ENCODE results near the gene KCNK17.

The KCNK17 gene

DNA sequence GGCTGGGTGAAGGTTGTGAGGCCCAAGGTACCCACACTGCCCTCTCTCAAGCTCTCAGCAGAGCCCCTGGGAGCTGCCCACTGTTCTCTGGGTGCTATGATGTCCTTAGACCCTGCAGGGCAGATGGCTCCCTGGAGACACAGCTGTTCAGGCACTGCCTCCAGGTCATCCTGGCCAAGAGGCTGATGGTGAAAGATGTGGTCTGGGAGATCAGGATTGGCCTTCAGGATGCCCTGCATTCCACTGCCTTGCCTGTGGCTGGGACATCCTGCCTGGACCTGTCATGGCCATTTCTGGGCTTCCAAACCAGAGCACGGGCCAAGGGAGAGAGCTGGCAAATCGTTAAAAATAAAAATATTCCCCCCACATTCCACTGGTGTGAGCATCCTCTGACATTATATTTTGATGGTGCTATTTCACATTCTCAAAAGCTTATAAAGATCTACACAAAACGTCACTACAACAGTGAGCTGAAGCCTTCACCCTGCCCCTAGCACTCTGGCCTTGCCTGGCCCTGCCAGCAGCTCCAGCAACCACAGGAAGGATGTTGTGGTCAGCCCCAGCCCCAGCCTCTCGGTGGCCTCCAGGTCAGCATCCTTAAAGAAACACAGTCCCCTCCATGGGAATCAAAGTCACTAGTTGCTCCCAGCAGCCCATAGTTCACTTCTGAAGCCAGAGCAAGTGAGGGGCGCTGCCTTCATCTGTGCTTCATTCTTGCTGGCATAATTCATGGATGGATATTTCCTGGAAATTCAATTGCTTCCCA is 21.7 kb upstream of the KCNK17 start:
- DNase-seq = peak in 1 of 5 experiments; percentile 45

DNA sequence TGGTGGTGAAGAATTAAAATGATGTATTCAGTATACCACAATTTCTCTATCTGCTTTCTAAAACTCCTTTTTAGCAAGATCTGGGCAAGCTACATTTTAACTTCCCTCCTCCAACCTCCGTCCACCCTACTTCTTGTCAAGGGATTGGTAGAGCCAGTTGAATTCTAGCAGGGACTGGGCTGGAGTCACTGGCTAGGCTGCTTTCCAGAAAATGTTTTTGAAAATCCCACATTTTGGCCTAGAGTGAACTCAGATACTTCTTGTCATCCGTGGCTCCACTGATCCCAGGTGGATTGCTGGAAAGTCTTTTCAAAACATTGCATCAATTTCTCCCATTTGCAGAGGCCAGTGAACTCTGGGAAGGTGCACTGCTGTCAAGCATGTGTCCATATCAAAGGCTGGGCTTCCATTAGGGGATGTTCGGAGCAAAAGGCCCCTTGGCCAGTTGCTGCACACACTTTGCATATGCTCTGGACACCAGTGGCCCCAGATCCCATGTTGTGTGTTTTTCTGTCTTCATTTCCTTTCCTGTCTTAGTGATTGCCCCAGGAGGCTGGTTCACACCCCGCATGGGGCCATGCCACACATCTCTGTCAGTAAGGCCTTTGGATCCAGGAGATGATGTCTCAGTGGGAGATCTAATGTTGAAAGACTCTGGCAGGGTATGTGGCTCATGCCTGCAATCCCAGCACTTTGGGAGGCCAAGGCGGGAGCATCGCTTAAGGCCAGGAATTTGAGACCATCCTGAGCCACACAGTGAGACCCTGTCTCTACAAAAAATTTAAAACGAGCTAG is 19.6 kb upstream of the KCNK17 start:
- DNase-seq = no peak

DNA sequence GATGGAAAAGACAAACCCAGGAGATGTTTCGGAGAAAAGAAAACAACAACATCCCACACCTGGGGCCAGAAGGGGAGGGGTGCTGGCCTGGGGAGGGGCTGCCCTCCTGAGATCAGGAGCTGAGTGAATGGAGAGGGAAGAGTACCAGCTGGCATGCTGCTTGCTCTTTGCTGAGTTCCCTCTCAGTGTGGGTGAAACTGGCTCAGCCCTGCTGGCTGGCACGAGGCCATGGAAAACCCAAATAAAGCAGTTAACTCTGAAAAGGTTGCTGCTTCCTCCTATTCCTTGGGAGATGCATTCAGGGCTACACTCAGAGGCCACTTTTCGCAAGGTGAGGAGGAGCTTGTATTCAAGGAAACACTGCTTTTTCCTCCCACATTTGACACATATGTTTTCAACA is 16.3 kb upstream of the KCNK17 start:
- no peak for DNase-seq

DNA sequence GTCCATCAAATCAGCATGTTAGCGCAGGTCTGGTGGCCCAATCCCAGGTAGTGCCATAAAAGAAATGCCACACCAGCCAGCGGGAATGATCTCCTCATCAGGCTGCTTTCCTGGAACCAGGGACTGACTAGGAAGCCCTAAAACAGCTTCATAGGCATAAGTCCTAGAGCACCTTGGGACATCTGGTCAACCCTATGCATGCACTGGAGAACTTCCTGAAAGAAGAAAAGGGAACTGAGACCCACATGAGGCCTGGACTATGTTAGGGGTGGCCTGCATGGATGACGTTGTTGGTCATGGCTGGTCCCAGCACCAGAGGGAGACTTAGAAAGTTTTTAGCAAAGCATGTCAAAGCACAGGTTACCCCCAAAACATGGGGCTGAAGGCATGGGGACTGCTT is 15.8 kb upstream of the KCNK17 start:
- DNase-seq = no peak

DNA sequence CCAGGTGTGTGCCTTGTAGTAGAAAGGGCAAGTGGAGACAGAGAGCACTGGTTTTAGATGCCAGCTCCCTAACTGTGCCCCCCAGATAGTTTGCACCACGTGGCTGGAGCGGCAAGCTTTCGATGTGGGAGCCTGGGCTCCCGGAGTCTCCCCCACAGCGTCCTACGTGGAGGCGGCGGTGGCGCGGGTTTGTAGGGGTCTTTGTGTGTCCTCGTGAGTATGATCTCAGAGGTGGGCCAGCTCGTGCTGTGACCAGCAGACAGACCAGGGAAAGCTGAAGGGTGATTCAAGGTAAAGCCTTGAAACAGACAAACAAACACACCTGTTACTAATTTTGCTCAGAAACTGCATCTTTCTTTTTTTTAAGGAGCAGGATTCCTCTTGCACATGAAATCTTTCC is 13.8 kb upstream of the KCNK17 start:
- DNase-seq = no peak

DNA sequence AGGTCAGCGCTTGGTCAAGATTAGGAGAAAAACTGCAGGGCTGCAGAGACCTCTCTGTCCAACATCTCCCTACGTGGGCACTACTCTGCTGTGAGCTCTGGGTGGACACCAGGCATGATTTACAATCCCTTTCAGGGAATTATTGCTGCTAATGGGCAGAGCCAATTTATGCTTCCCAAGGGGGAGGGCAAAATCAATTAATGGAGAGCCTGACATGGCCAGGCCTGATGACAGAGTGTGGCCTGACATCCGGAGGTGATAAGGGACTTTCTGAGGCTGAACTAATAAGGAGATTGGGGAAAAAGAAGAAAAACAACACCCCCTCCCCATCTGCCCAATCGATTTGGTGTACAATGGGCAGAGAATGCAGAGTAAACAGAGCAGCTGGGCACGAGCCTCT is 13.3 kb upstream of the KCNK17 start:
- no peak for DNase-seq

DNA sequence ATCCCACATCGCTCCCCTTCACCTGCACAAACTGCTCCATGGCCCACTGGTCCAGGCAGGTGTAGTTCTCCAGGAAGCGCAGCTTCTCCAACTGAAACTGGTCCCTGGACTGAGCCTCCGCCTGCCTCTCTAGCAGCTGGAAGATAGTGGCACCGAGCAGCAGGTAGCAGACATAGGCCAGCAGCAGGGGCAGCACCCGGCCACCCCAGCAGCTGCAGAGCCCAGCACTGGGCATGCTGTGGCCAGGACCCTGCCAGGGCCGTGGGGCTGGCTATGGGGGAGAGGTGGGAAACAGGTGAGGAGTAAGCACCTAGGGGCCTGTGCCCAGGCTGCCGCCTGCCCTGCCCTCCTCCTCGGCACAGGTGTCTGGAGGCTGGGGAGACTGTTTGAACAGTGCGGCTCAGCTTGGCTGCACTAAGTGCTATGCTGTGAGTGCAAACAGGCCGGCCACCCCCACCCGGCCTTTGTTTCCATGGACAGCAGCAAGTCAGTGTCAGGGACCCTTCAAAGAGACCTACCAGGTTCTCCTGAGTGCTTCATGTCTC is 8.2 kb upstream of the KCNK17 start, which contains the start of gene KCNK16:
TSS of gene KCNK16 (minus strand) at position 397 of the 545 bp plus-strand sequence. CDS start at position 235, 162 bp downstream.
- no peak for DNase-seq

DNA sequence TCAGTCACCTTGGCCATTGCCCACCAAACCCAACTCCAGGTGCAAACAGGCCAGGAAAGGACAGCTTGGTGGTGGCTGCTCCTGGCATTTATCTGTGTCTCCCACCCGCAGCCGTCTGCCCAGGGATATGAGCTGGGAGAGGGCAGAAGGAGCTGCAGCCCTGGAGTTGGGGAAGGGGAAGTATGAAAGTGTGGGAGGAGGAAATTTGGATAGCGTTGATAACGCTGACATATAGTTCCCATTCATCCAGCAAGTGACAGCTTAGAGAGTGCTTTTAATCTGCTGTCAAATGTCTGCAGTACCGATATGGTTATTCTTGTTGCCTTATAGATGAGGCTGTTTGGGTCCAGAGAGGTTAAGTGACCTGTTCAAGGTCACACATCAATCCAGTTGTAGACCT is 7.5 kb upstream of the KCNK17 start:
- DNase-seq = no peak

DNA sequence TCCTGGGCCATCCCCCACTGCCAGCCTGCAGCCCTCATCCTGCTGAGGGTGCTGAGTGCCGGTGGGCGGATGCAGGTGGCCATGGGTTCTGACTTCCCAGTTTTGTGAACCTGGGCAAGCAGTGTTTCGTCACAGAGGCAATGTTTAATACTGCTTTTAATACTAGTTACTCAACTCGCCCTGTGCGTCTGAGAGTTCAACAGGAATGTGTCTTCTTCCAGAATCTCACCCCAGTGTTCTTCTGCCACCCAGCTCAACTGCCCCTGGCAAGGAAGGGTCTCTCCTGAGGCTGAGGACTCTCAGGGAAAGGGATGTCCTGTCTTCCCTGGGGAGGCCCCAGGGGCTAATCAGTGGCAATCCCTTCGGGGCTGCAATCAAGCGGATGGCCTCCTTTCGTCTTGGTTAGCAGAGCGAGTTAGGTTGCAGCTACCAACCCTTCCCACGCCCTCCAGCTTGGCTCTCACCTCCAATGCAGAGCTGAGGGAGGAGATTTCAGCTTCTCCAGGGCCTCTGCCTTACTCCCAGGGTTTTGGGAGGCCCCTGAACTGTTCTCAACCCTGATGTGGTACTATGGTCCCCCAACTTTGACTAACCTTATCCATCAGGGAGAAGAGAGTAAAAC is 6.3 kb upstream of the KCNK17 start:
- DNase-seq = no peak

DNA sequence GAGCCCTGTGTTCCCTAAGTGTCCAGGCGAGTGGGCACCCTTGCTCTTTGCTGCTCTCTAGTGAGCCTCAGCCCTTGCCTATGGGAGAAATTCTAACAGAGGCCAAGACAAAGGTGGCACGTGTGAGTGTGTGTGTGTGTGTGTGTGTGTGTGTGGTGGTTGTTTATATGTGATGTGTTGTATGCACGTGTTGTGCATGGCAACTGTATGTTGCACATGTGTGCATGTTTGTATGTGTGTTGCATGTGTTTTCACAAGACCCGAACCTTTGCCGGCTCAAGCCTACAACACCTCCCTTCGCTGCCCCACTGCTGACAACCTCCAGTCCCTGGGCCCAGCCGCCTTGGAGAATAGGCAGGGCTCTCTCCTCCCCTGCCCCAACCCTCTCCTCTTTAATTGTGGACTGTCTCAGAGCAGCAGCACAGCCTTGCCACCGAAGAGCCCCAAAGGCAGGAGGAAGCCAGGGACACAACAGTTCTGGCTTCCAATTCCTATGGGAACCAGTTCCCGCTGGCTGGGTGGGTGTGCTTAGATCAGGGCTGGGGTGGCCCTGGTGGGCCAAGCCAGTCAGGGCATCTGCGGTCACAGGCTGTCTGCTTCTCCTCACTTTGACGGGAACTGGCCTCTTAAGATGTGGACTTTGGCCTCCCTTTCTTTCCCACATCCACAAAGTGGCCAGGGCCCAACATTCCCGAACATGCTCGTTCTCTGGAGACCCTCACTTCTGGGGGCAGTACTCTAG is 5.6 kb upstream of the KCNK17 start:
- no peak for DNase-seq

DNA sequence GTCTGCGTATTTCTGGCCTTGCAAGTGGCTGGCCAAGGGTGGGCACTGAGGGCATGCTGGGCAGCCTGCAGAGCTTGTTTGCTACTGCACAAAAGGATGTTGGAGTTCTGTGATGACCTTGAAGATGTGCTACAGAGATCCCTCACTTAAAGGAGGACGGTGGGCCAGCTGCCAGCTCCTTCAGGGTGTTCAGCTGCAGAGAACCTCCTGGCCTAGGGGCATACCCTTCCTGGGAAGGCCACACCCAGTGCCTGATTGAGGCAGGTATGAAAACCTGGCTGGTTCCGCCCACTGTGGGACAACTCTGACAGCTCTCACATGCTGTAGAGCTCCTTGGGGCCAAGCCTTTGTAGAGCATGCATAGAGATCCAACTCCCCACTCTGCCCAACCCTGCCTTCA is 3.0 kb upstream of the KCNK17 start:
- no peak for DNase-seq

DNA sequence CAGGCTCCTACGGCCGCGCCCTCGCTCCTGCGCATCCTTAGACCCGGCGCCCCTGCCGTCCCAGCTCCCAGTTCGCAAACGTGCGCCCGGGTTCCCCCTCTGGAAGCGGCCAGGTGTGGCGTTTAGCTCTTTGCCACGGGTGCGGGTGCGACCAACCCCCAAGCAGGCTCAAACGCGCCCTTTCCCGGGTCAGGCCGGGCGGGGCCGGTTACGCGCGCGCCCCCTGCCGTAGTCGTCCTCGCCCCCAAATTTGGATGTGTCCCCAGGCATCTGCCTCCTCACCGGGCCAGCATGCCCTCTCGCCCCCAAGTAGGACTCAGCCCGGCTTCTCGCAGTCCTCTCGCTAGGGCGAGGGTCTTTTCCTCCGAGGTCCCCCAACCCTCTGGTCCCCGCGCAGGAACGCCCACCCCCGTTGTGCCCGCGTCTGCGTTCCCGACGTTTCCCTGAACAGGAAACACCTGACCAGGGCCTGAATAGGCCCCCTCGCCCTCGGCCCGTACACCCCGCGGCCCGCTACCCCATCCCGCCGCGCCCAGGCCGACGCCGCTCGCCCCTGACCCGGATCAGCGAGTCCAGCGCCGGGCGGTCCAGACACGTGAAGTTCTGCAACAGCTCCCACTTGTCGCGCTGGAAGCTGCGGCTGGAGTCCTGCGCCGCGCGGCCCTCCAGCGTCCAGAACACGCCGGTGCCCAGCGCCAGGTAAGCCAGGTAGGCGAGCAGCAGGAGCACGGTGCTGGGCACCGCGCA is 520 bp downstream of the KCNK17 start:
- no peak for DNase-seq

DNA sequence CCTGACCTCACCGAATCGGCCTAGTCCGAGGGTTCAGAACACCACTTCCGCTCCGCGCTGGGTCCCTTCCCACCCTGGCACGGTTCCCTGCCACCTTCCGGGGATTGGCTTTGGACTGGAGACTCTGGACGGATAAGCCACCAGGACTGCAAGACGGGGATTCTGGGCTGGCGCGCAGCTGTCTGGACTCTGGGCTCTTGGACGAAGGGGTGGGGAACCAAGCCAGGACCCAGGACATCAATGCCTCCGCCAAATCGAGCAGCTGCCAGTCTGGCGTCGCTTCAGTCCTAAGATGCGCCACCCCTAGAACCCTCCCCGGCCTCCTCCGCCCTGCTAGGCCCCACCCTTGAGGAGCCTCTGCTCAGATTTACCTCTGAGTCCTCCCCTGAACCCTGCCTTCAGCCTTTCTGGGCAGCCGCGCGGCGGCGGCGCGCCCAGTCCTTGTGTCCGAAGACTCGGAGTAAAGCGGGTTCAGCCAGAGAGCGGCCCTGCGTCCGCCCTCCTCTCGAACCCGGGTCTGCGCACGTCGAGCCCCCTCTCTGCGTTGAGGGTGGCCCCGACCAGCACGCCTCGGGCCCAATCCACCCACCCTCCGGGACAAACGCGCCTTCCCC is 1.2 kb downstream of the KCNK17 start:
- no peak for DNase-seq

DNA sequence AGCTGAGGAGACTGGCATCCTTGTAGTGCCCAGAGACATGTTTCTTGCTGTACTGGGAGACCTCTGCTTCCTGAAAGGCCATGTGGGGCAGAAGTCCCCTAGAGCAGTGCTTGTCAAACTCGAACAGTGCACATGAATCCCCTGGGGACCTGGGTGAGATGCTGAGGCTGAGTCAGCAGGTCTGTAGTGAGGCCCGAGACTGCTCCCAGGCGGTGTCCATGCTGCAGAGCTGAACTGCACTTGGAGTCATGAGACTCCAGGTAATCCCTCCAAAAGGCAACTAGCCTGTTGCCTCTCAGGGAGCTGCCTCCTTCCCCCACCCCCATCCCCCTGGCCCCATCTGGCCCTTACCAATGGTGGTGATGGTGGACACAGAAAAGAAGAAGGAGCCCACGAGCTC is 3.7 kb downstream of the KCNK17 start:
- no peak for DNase-seq

DNA sequence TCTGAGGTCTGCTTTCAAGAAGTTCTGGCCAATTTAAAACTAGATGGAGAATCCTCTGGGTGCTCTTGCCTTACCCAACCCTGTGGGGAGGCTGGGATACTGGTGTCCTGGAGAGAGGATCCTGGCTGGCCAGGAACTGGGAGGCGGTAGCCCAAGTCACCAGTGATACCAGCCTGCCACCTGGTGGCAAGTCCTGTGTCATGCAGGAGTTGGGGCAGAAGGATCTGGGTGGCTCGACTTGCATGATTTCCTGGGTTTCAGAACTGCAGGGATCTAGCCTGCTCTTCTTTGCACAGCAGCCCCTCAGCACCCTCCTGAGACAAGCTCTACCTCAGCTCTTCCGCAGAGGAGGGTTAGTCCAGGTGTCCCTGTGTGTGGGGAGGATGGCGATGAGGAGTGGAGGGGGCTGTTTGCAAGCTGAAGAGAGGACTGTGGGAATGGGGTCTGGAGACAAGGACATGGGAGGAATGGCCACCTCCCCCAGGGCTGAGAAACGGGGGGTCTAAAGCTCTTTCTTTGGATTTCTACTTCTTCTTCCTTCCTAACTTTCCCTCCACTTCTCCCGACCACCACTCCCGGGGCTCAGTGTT is 4.2 kb downstream of the KCNK17 start:
- peak in 3 of 5 experiments; percentile 25 to 46 (median 32) for DNase-seq

DNA sequence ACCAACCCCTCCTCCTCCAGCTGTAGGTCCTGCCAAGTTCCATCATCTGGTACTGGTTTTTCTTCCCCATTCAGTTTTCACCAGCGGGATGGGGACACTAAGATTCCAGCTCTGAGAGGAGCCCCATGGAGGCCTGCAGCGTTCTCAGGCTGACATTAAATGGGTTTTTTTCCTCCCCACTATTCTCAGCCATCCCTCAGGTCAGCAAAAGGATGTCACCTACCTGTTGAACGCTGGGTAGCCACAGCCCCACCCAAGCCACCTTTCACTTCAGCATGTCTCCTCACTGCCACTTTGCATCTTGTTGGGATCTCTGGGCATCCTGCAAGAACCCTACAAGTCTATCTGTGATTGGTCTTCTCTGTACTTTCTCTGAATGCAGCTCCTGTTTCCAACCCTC is 6.8 kb downstream of the KCNK17 start:
- DNase-seq = no peak

DNA sequence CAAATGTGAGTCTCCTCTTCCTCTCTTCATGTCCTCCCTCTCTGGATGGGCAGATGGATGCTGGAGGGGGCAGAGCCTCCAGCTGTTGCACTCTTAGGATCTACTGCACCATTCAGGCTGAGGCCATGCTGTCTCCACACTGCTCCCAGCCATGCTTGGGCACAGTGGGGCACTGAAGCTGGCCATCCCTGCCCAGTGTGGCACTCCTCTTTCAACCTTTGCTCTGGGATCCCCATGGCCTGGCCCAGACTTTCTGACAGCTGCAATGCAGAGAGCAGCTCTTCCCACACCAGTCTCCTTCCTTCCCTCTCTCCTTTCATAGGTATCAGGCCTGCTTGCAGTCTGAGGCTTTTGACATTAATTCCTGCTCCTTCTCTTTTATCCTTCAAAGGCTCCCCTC is 9.3 kb downstream of the KCNK17 start:
- DNase-seq = no peak

DNA sequence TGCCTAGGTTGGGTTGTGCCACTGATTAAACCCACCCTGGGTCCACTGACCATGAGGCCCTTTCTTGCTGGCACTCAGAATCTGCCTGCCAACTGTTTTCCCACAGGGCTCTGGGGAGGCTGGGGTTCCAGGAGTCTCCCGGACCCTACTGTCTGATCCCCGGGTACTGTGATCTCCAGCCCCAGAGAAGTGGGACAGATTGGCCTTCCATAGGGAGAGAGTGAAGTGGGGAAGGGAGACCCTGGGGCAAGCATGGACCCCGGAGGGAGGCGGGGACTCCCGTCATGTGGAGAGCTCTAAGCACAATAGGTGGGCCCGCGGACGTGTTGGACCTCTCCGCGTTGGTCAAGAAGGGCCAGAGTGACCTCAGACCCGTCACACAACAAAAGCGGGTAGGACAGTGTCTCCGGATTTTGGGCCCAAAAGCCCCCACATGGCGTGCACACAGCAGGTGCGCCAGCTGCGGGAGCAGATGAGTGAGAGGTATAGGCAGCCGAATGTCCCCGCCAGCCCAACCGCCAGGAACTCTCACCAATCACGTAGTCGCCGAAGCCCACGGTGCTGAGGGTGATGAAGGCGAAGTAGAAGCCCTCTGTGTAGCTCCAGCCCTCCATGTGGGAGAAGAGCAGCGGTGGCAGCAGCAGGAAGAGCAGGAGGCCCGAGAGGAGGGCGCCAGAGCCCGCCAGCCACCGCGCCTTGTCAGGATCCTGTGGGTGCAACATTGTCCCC is 10.6 kb downstream of the KCNK17 start:
- DNase-seq = no peak

DNA sequence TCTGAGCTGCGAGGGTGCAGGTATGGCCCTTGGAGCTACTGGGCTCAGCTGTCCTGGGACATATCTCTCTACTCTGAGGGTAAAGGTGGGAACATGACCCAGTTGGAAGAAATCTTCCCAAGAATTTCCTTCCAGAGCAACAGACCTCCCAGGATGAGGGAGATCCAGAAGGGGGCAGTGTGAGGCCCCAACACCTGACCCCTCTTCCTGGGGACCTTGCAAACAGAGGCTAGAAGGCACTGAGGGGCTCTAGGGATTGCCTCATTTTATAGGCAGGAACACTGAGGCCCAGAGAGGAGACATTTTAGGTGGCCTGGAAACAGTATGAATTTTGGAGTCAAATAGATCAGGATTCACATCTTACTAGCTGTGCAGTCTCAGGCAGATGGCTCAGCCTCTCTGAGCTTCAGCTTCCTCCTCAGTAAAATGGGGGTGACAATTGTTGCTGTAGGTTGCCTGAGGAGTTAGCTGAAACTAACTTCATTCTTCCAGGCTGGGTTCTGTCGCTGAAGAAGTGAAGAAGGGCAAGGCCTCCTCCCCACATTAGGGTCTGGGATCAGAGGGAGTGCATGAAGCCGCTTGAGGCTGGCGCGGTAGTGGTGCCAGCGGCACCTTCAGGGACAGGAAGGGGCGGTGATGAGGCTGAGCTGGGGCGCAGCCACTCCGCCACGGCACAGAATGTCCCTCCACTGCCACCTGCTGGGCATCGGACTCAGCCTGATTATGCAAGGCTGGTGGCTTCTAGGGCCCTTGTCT is 11.4 kb downstream of the KCNK17 start:
- peak; percentile 55 to 85 (median 68) for DNase-seq

DNA sequence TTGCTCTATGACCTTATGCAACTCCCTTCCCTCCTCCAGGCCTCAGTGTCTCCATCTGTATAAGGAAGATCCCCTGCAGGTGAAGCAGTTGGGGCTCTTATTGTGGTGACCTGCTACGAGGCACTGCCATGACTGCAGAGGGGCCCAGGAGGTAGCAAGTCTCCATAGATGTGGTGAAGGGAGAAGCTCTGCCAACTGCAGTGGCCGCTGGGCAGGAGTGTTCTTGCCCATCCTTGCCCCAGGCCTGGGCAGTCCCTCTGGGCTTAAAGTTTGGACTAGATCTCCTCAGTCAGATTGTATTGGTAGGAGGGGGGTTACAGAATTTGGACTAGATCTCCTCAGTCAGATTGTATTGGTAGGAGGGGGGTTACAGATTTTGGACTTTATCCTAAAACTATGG is 12.2 kb downstream of the KCNK17 start:
- DNase-seq = no peak

All from T-helper 2 cell (primary cell).